Measurements from ENCODE around the gene ZFAND6.

DNA sequence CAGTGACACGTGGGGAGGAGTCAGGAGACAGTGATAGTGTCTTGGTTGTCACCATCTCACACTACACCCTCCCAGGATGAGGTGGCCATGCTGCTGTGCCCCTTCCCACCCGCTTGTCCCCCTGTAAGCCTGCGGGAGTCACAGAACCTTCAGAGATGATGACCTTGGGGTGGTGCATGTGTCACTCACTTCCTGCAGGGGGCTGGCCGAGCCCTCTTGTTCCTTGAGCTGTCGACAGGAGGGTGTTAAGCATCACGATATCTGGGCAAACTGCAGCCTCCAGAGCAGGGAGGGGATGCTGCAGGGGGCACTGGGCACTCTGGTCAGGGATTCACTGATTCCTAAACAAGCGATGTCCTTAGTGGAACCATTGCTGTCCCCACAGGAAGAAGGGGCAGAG, 121.0 kb downstream of the ZFAND6 start:
- no peak for TF ChIP-seq MYC (IDR thresholded peaks at IDR 0.05; ENCODE audit: insufficient read depth, insufficient read length, insufficient replicate concordance, low read length, severe bottlenecking)
- TF ChIP-seq, protein P1, sequence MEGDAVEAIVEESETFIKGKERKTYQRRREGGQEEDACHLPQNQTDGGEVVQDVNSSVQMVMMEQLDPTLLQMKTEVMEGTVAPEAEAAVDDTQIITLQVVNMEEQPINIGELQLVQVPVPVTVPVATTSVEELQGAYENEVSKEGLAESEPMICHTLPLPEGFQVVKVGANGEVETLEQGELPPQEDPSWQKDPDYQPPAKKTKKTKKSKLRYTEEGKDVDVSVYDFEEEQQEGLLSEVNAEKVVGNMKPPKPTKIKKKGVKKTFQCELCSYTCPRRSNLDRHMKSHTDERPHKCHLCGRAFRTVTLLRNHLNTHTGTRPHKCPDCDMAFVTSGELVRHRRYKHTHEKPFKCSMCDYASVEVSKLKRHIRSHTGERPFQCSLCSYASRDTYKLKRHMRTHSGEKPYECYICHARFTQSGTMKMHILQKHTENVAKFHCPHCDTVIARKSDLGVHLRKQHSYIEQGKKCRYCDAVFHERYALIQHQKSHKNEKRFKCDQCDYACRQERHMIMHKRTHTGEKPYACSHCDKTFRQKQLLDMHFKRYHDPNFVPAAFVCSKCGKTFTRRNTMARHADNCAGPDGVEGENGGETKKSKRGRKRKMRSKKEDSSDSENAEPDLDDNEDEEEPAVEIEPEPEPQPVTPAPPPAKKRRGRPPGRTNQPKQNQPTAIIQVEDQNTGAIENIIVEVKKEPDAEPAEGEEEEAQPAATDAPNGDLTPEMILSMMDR (IDR thresholded peaks at IDR 0.05 in 2 of 3, conservative IDR thresholded peaks at IDR 0.05 in 1 of 3; ENCODE audit: control insufficient read depth in 2 of 3, extremely low read depth in 1 of 3, insufficient read depth in 1 of 3, low read depth in 3 of 3, low read length in 3 of 3) = no peak
- TF ChIP-seq, protein P2, sequence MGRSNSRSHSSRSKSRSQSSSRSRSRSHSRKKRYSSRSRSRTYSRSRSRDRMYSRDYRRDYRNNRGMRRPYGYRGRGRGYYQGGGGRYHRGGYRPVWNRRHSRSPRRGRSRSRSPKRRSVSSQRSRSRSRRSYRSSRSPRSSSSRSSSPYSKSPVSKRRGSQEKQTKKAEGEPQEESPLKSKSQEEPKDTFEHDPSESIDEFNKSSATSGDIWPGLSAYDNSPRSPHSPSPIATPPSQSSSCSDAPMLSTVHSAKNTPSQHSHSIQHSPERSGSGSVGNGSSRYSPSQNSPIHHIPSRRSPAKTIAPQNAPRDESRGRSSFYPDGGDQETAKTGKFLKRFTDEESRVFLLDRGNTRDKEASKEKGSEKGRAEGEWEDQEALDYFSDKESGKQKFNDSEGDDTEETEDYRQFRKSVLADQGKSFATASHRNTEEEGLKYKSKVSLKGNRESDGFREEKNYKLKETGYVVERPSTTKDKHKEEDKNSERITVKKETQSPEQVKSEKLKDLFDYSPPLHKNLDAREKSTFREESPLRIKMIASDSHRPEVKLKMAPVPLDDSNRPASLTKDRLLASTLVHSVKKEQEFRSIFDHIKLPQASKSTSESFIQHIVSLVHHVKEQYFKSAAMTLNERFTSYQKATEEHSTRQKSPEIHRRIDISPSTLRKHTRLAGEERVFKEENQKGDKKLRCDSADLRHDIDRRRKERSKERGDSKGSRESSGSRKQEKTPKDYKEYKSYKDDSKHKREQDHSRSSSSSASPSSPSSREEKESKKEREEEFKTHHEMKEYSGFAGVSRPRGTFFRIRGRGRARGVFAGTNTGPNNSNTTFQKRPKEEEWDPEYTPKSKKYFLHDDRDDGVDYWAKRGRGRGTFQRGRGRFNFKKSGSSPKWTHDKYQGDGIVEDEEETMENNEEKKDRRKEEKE (IDR thresholded peaks at IDR 0.05) = no peak
- no peak for TF ChIP-seq YBX1 (IDR thresholded peaks at IDR 0.05)
- TF ChIP-seq ZSCAN29 (IDR thresholded peaks at IDR 0.05) = no peak
- TF ChIP-seq, protein P3, sequence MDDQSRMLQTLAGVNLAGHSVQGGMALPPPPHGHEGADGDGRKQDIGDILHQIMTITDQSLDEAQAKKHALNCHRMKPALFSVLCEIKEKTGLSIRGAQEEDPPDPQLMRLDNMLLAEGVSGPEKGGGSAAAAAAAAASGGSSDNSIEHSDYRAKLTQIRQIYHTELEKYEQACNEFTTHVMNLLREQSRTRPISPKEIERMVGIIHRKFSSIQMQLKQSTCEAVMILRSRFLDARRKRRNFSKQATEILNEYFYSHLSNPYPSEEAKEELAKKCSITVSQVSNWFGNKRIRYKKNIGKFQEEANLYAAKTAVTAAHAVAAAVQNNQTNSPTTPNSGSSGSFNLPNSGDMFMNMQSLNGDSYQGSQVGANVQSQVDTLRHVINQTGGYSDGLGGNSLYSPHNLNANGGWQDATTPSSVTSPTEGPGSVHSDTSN (IDR thresholded peaks at IDR 0.05; ENCODE audit: insufficient replicate concordance, low read depth, low read length) = no peak
- TF ChIP-seq POLR2AphosphoS5 (IDR thresholded peaks at IDR 0.05; ENCODE audit: low read length) = no peak
- TF ChIP-seq, protein P4, sequence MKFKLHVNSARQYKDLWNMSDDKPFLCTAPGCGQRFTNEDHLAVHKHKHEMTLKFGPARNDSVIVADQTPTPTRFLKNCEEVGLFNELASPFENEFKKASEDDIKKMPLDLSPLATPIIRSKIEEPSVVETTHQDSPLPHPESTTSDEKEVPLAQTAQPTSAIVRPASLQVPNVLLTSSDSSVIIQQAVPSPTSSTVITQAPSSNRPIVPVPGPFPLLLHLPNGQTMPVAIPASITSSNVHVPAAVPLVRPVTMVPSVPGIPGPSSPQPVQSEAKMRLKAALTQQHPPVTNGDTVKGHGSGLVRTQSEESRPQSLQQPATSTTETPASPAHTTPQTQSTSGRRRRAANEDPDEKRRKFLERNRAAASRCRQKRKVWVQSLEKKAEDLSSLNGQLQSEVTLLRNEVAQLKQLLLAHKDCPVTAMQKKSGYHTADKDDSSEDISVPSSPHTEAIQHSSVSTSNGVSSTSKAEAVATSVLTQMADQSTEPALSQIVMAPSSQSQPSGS (IDR thresholded peaks at IDR 0.05; ENCODE audit: low read length) = no peak
- TF ChIP-seq, protein P5, sequence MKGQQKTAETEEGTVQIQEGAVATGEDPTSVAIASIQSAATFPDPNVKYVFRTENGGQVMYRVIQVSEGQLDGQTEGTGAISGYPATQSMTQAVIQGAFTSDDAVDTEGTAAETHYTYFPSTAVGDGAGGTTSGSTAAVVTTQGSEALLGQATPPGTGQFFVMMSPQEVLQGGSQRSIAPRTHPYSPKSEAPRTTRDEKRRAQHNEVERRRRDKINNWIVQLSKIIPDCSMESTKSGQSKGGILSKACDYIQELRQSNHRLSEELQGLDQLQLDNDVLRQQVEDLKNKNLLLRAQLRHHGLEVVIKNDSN (IDR thresholded peaks at IDR 0.05; ENCODE audit: borderline replicate concordance, extremely low read length, insufficient read depth, low read depth, low read length) = no peak
- TF ChIP-seq, protein P6, sequence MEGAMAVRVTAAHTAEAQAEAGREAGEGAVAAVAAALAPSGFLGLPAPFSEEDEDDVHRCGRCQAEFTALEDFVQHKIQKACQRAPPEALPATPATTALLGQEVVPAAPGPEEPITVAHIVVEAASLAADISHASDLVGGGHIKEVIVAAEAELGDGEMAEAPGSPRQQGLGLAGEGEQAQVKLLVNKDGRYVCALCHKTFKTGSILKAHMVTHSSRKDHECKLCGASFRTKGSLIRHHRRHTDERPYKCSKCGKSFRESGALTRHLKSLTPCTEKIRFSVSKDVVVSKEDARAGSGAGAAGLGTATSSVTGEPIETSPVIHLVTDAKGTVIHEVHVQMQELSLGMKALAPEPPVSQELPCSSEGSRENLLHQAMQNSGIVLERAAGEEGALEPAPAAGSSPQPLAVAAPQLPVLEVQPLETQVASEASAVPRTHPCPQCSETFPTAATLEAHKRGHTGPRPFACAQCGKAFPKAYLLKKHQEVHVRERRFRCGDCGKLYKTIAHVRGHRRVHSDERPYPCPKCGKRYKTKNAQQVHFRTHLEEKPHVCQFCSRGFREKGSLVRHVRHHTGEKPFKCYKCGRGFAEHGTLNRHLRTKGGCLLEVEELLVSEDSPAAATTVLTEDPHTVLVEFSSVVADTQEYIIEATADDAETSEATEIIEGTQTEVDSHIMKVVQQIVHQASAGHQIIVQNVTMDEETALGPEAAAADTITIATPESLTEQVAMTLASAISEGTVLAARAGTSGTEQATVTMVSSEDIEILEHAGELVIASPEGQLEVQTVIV (IDR thresholded peaks at IDR 0.05; ENCODE audit: borderline replicate concordance, partially characterized antibody) = no peak
- no peak for TF ChIP-seq SMC3 (IDR thresholded peaks at IDR 0.05; ENCODE audit: borderline replicate concordance, low read length)
- no peak for TF ChIP-seq POLR2A (IDR thresholded peaks at IDR 0.05; ENCODE audit: low read depth, low read length)
- no peak for TF ChIP-seq CREB1 (IDR thresholded peaks at IDR 0.05; ENCODE audit: low read depth)

All from GM12878 (cell line).